COR-L47 (cell line): Measurements from ENCODE around the gene FALEC.

Source experiments
- DNase-seq: peaks from one replicate; lab custom pipeline; 2025; lab: John Stamatoyannopoulos, UW

FALEC gene

GRCh38 chr1:150545486-150546032, 30.0 kb downstream of the FALEC start:
- DNase-seq = no peak

- DNase-seq = no peak
These were observed 30.9 kb downstream of the FALEC start for GRCh38 chr1:150546294-150546937.

- DNase-seq = no peak
These were observed 32.7 kb downstream of the FALEC start for GRCh38 chr1:150548324-150548631.

- DNase-seq = peak; percentile 41
These were observed 33.3 kb downstream of the FALEC start, which contains the start of gene ADAMTSL4 for GRCh38 chr1:150548632-150549495. Gene ADAMTSL4, plus strand, starts transcription at chr1:150549408. Its CDS starts 2,881 bp downstream, at chr1:150552289.

- no peak for DNase-seq
These were observed 34.1 kb downstream of the FALEC start for GRCh38 chr1:150549496-150550221.

GRCh38 chr1:150550222-150551050, 34.9 kb downstream of the FALEC start:
- no peak for DNase-seq

GRCh38 chr1:150551051-150551783, 35.7 kb downstream of the FALEC start:
- no peak for DNase-seq

GRCh38 chr1:150551784-150552127, 36.2 kb downstream of the FALEC start:
- no peak for DNase-seq

- DNase-seq = no peak
These were observed 36.8 kb downstream of the FALEC start for GRCh38 chr1:150552128-150552910.

GRCh38 chr1:150552911-150553289, 37.3 kb downstream of the FALEC start:
- DNase-seq = no peak

GRCh38 chr1:150553392-150554085, 38.0 kb downstream of the FALEC start:
- no peak for DNase-seq

GRCh38 chr1:150554086-150554452, 38.5 kb downstream of the FALEC start:
- no peak for DNase-seq

- no peak for DNase-seq
These were observed 39.8 kb downstream of the FALEC start for GRCh38 chr1:150555198-150555970.

- DNase-seq = no peak
These were observed 40.7 kb downstream of the FALEC start for GRCh38 chr1:150555971-150556865.

- DNase-seq = no peak
These were observed 41.6 kb downstream of the FALEC start for GRCh38 chr1:150557065-150557600.

- no peak for DNase-seq
These were observed 42.3 kb downstream of the FALEC start for GRCh38 chr1:150557813-150558212.

- no peak for DNase-seq
These were observed 42.8 kb downstream of the FALEC start for GRCh38 chr1:150558303-150558704.
